GM21447 (cell line): ENCODE results near the gene CPO.

Experiments used
- ATAC-seq: cut with Tn5 transposase; IDR thresholded peaks from one replicate; pipeline ENCODE4 v1.9.1; 2021; ENCODE audit not compliant: unreplicated experiment

CPO gene

GRCh38 chr2:207012461-207012860 lies 73.1 kb downstream of the CPO start:
- ATAC-seq = no peak

GRCh38 chr2:207014424-207014823 lies 75.1 kb downstream of the CPO start:
- ATAC-seq = no peak

DNA sequence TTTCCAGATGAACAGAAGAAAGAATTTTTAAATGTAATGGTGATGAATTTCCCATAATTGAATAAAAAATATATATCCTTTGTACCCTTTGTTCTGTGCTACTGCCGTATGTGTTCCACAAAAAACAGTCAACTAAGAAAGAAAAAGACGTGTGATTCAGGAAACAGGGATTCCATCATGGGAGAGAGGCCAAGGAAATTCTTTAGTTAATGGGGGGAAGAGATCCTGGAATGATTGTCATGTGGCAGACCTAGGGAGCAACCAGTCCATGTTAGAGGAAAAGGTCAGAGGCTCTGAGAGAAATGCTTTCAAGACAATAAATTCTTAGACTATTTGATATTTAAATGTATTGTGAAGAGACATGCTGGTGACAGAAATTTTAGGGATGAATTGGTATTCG lies 76.6 kb downstream of the CPO start:
- ATAC-seq = no peak
